ENCODE data around the gene YWHAQ. TPM values are rescaled to one million over a fixed set of nuclear protein-coding genes. Genes with fewer than 3 reads are reported as not detected.

YWHAQ gene
- total and polyA plus RNA-seq, 2 donors from 2014 or later = 168 to 262 TPM

- TF ChIP-seq, protein P1, sequence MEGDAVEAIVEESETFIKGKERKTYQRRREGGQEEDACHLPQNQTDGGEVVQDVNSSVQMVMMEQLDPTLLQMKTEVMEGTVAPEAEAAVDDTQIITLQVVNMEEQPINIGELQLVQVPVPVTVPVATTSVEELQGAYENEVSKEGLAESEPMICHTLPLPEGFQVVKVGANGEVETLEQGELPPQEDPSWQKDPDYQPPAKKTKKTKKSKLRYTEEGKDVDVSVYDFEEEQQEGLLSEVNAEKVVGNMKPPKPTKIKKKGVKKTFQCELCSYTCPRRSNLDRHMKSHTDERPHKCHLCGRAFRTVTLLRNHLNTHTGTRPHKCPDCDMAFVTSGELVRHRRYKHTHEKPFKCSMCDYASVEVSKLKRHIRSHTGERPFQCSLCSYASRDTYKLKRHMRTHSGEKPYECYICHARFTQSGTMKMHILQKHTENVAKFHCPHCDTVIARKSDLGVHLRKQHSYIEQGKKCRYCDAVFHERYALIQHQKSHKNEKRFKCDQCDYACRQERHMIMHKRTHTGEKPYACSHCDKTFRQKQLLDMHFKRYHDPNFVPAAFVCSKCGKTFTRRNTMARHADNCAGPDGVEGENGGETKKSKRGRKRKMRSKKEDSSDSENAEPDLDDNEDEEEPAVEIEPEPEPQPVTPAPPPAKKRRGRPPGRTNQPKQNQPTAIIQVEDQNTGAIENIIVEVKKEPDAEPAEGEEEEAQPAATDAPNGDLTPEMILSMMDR (IDR thresholded peaks at IDR 0.05; ENCODE audit: borderline replicate concordance, extremely low read depth, insufficient read depth) = no peak
- H3K27ac ChIP-seq (ENCODE audit: low read depth in 2 of 2, low read length in 2 of 2) = peak overlapping the region in 1 of 2 donors; percentile 59
- H3K4me3 ChIP-seq (ENCODE audit: low read length in 3 of 3) = peak overlapping the region; percentile 53 to 67 (median 60)
- H3K36me3 ChIP-seq (ENCODE audit: control insufficient read depth in 2 of 3, insufficient read depth in 3 of 3, low read length in 3 of 3) = peaks cover 0 to 8% (median 8%) of the 10 kb centered on the region in 3 donors
- intact Hi-C loops (cut with DNase I) = no loop called here
- no peaks in the 10 kb centered on the region for H3K9me3 ChIP-seq (ENCODE audit: control insufficient read depth in 2 of 3, insufficient read depth in 1 of 3, low read length in 3 of 3)
- DNase-seq (no peak), FAIRE-seq (no peak)
- H3K9ac ChIP-seq (ENCODE audit: low read length in 3 of 3) = peak overlapping the region in 2 of 3 donors; percentile 60 to 67
- H3K4me1 ChIP-seq (ENCODE audit: control insufficient read depth in 2 of 3, insufficient read depth in 2 of 3, low read depth in 1 of 3, low read length in 3 of 3) = peaks cover 0 to 7% (median 5%) of the 10 kb centered on the region in 3 donors
- H3K27me3 ChIP-seq (ENCODE audit: control insufficient read depth, insufficient read depth, low read length) = no peaks in the 10 kb centered on the region
These were observed 689 bp upstream of the YWHAQ start for GRCh38 chr2:9631553-9631819.

GRCh38 chr2:9630117-9630735 lies 571 bp downstream of the YWHAQ start:
- Histone ChIP-seq H3K27ac (ENCODE audit: low read depth in 2 of 2, low read length in 2 of 2) (peak overlapping the region; percentile 91 to 94), H3K9me3 (ENCODE audit: control insufficient read depth in 2 of 3, insufficient read depth in 1 of 3, low read length in 3 of 3) (no peaks in the 10 kb centered on the region), H3K4me1 (ENCODE audit: control insufficient read depth in 2 of 3, insufficient read depth in 2 of 3, low read depth in 1 of 3, low read length in 3 of 3) (peaks cover 0 to 7% (median 5%) of the 10 kb centered on the region in 3 donors), H3K27me3 (ENCODE audit: control insufficient read depth, insufficient read depth, low read length) (no peaks in the 10 kb centered on the region), H3K36me3 (ENCODE audit: control insufficient read depth in 2 of 3, insufficient read depth in 3 of 3, low read length in 3 of 3) (peaks cover 0 to 10% (median 8%) of the 10 kb centered on the region in 3 donors), H3K9ac (ENCODE audit: low read length in 3 of 3) (peak overlapping the region; percentile 81 to 90 (median 83)), H3K4me3 (ENCODE audit: low read length in 3 of 3) (peak overlapping the region; percentile 72 to 94 (median 77))
- TF ChIP-seq, protein P1 (IDR thresholded peaks at IDR 0.05; ENCODE audit: borderline replicate concordance, extremely low read depth, insufficient read depth) = no peak
- FAIRE-seq (no peak), DNase-seq (peak; percentile 82 to 93 (median 89))
- intact Hi-C loops (cut with DNase I) = no loop called here

DNA sequence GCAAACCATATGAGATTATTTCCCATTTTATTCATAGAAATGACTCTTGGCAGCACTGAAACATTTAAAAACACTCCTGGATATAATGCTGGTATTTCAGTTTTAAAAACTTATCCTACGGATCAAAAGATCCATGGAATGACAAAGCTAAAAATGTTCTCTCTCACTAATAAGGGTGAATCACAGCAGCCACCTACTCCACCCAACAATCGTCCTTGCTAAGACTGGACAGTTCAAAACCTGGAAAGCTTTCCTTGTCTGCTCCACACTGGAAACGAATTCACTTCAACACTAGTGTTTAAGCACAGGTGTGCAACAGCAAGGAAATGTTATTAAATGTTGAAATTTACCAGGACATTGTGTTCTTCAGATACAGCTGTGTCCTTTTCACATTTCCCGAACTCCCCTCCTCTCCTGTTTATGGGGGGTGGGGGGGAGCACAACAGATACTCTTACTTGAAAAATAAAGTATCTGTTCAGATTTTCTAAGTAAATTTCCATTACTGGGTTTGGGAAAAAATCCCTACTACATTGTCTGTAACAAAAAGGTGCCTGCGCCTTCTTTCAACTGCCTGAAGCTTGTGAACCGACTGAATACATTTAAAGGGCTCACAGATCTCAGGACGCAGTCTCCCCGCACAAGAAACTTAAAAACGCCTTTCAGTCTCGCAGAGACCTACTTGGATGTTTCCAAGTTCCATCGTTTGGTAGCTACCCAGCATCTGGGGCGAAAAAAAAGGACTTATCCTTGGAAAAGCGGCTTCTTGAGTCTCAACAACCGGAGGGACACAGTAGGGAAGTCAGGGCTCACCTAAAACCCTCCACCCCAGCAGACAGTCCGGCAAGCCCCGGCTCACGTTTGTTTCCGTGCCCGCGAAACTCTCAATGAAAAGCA lies 1.3 kb downstream of the YWHAQ start:
- DNase-seq (no peak), FAIRE-seq (no peak)
- peak overlapping the region; percentile 72 to 94 (median 77) for H3K4me3 ChIP-seq (ENCODE audit: low read length in 3 of 3)
- H3K36me3 ChIP-seq (ENCODE audit: control insufficient read depth in 2 of 3, insufficient read depth in 3 of 3, low read length in 3 of 3) = peaks cover 0 to 10% (median 8%) of the 10 kb centered on the region in 3 donors
- H3K4me1 ChIP-seq (ENCODE audit: control insufficient read depth in 2 of 3, insufficient read depth in 2 of 3, low read depth in 1 of 3, low read length in 3 of 3) = peaks cover 0 to 7% (median 5%) of the 10 kb centered on the region in 3 donors
- peak overlapping the region; percentile 81 to 90 (median 83) for H3K9ac ChIP-seq (ENCODE audit: low read length in 3 of 3)
- H3K9me3 ChIP-seq (ENCODE audit: control insufficient read depth in 2 of 3, insufficient read depth in 1 of 3, low read length in 3 of 3) = no peaks in the 10 kb centered on the region
- intact Hi-C loops (cut with DNase I) = no loop called here
- TF ChIP-seq, protein P1 (IDR thresholded peaks at IDR 0.05; ENCODE audit: borderline replicate concordance, extremely low read depth, insufficient read depth) = no peak
- H3K27me3 ChIP-seq (ENCODE audit: control insufficient read depth, insufficient read depth, low read length) = no peaks in the 10 kb centered on the region
- H3K27ac ChIP-seq (ENCODE audit: low read depth in 2 of 2, low read length in 2 of 2) = peak overlapping the region; percentile 91 to 94
